COLO668 (cell line): ENCODE data around the gene FAM53B.

Source experiments
- DNase-seq: peaks from one replicate; lab custom pipeline; 2025; ENCODE audit not compliant: unreplicated experiment; lab: John Stamatoyannopoulos, UW

FAM53B gene

GRCh38 chr10:124728830-124729661, 15.1 kb downstream of the FAM53B start:
- DNase-seq: no peak

- no peak for DNase-seq
These were observed 15.9 kb downstream of the FAM53B start for GRCh38 chr10:124728071-124728829.

GRCh38 chr10:124727361-124727960, 16.7 kb downstream of the FAM53B start:
- DNase-seq: no peak

GRCh38 chr10:124725791-124726190, 18.4 kb downstream of the FAM53B start:
- DNase-seq: no peak

- DNase-seq: no peak
These were observed 19.0 kb downstream of the FAM53B start for GRCh38 chr10:124725171-124725631.

- no peak for DNase-seq
These were observed 19.7 kb downstream of the FAM53B start for GRCh38 chr10:124724279-124725027.

GRCh38 chr10:124723826-124724225, 20.4 kb downstream of the FAM53B start:
- no peak for DNase-seq

- no peak for DNase-seq
These were observed 21.1 kb downstream of the FAM53B start for GRCh38 chr10:124722798-124723783.

- DNase-seq: no peak
These were observed 22.7 kb downstream of the FAM53B start for GRCh38 chr10:124721330-124722045.

GRCh38 chr10:124719213-124719851, 24.8 kb downstream of the FAM53B start:
- peak; percentile 7 for DNase-seq

GRCh38 chr10:124717911-124718741, 26.1 kb downstream of the FAM53B start:
- DNase-seq: peak; percentile 8

- DNase-seq: no peak
These were observed 27.0 kb downstream of the FAM53B start for GRCh38 chr10:124717041-124717757.

GRCh38 chr10:124716369-124716768, 27.8 kb downstream of the FAM53B start:
- DNase-seq: no peak

- DNase-seq: no peak
These were observed 28.7 kb downstream of the FAM53B start for GRCh38 chr10:124715439-124715838.

GRCh38 chr10:124713679-124714255, 30.4 kb downstream of the FAM53B start:
- DNase-seq: no peak

GRCh38 chr10:124712704-124713407, 31.3 kb downstream of the FAM53B start:
- no peak for DNase-seq
